ENCODE measurements around the gene CKAP5. TPM values are rescaled to one million over a fixed set of nuclear protein-coding genes. Genes with fewer than 3 reads are reported as not detected.

The CKAP5 gene
- total RNA-seq = 31.7 and 40.3 TPM in 2 replicates

DNA sequence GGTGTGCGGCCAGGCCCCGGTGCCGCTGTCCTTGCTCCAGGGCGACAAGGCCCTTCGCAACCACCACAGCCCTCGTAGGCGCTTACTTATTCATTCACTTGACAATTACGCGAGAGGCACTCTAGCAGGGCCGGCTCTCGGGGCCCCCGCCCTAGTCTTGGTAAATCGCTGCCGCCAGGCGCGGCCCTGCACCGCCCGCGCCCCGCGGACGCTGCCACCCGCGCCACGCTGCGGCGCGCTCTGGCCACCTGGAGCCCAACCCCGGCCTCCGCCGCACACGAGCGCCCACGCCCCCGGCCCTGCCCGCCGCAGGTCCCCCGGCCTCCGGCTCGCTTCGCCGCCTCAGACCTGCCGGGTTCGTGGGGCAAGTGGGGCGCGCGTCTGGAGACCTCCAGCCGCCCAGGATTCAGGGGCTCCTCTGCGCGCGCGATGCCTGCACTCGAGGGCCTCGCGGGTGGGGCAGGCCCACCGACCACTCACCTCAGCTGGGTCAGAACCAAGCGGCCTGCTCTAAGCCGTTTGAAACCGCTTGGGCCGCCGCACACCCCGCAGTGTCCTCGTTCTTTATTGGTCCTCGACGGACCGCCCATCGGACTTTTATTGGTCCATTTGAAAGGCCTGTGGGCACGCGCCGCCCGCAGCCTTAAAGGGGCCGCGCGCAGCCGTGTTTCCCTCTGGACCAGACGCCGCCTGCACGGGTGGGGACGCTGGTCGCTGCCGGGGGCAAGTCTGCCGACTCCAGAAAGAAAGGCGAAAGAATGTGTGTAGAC is at the start of gene CKAP5:
Gene CKAP5 (minus strand): TSS at position 541 of the 770 bp plus-strand sequence. CDS start 25,049 bp downstream, outside the sequence.

DNA sequence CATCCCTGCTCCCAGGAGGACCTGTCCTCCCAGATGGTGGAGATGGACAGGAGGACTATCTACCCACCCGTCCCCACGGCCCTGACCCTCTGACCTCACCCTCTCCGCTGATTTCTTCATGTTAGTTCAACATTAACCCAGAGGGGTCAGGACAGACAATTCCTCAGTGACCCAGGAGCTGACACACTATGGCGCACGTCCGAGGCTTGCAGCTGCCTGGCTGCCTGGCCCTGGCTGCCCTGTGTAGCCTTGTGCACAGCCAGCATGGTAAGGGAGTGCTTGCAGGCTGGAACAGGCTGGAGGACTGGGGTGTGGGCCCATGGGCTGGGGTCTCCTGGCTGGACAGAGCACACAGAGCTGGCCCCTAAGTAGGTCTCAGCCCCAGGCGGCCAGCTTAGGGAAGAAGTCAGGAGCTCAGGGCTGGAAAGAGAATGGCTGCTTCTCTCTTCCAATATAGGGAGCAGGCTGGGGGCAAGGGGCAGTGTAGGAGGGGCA is 127.0 kb downstream of the CKAP5 start, which contains the start of gene F2:
Gene F2 (plus strand): TSS at position 166 of the 495 bp plus-strand sequence. CDS start 23 bp downstream, at position 189.

DNA sequence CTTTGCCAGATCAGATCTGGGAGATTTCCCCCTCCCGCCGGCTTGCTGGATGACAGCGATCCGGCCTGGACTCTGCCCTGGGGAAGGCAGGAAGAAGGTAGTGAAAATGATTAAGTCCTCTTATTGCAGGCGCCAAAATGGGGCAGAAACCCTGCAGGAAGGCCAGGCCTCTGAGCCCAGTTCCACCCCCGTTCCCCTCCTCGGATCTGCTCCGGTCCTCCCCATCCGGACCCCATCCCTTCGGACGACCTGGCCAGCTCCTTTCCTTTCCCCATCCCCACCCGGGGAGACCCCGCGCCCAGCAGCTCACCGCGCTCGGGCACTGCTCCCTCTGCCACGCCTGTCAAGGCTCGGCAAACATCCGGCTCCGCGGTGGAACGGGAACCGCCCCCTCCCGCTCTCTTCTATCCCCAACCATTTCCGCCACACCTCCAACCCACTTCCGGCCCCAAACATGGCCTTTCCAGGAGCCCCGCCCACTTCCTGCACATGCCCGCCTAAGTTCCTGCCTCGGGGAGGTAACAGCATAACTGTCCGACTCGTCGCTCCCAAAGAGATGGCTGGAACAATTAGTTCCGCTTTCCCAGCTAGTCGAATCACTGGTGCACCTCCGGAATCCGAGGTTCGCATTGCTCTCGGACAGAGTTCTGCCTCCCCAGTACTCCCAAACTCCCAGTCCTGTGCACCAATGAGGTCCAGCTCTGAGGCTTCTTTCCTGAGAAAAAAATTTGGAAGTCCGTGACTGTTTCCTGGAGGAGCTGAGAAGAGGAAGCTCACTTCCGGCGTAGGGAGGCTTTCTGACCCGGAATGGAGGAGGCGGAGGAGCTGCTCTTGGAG is 145.6 kb downstream of the CKAP5 start, which contains the start of the genes ARHGAP1 and ZNF408:
Gene ARHGAP1 (minus strand): TSS at position 379 of the 837 bp plus-strand sequence. CDS start 4,512 bp downstream, outside the sequence.
Gene ZNF408 (plus strand): TSS at position 791 of the 837 bp plus-strand sequence. CDS start 17 bp downstream, at position 808.

Other genes with a start within 250 kb of the CKAP5 start
- gene HARBI1, start 229.1 kb downstream of the CKAP5 start, total RNA-seq = 2.0 and 3.9 TPM in 2 replicates
- gene ATG13, start 228.7 kb downstream of the CKAP5 start, total RNA-seq = 60.8 and 75.5 TPM in 2 replicates
- gene ARHGAP1, start 145.7 kb downstream of the CKAP5 start, total RNA-seq = 48.4 and 59.6 TPM in 2 replicates
- 14.7 and 21.3 TPM in 2 replicates for gene ZNF408, start 145.2 kb downstream of the CKAP5 start, total RNA-seq
- not detected in 2 replicates for gene F2, start 127.1 kb downstream of the CKAP5 start, total RNA-seq
- gene LRP4, start 72.3 kb upstream of the CKAP5 start, total RNA-seq = 5.7 and 10.3 TPM in 2 replicates
- 24.4 and 26.0 TPM in 2 replicates for gene CSTPP1, start 90.5 kb upstream of the CKAP5 start, total RNA-seq

All from pericardium fibroblast (primary cell).